IMR-90 (cell line): ENCODE measurements around the gene LRRTM4. TPM values are rescaled to one million over a fixed set of nuclear protein-coding genes. Genes with fewer than 3 reads are reported as not detected.

Source experiments
- ATAC-seq: fragments of 200-7000 bp; cut with Tn5 transposase; 2 replicates; pipeline ENCODE4 v1.9.1; 2020; ENCODE audit warnings: low read depth, mild to moderate bottlenecking, moderate library complexity
- BruUV-seq: library from RNA; stranded (reverse); fragments of 400-500 nt; replicated peaks from 2 replicates; lab custom pipeline; 2021; lab: Mats Ljungman, UMichigan
- CTCF ChIA-PET: fragments of 300-600 bp; formaldehyde crosslinking; extraction: SDS; loops from one replicate; lab custom pipeline; 2021; ENCODE audit warnings: antibody characterized with exemption; lab: Yijun Ruan, JAX
- POLR2A ChIA-PET: fragments of 300-600 bp; sonication (Branson Sonifier 250); formaldehyde crosslinking; loops from one replicate; lab custom pipeline; 2022; ENCODE audit warnings: antibody characterized with exemption; ENCODE audit not compliant: unreplicated experiment; lab: Charles Lee
- DNase-seq: peaks from one replicate; pipeline ENCODE4 v3.0.0; 2013
- H2AFZ ChIP-seq: replicated peaks from 2 replicates; pipeline ENCODE3; 2013; ENCODE audit warnings: low read length, mild to moderate bottlenecking; ENCODE audit not compliant: poor library complexity
- H2AK5ac ChIP-seq: 2 replicates; pipeline ENCODE4 v1.6.1; 2013; ENCODE audit warnings: low read depth, low read length, inconsistent platforms
- H2AK9ac ChIP-seq: replicated peaks from 2 replicates; pipeline ENCODE3; 2013; ENCODE audit warnings: mild to moderate bottlenecking, low read depth, low read length, moderate library complexity; ENCODE audit not compliant: poor library complexity
- H2BK120ac ChIP-seq: 2 replicates; pipeline ENCODE4 v1.6.1; 2013; ENCODE audit warnings: low read depth, low read length, inconsistent platforms
- H2BK15ac ChIP-seq: 3 replicates; pipeline ENCODE4 v1.6.1; 2013; ENCODE audit warnings: low read depth, low read length, inconsistent platforms
- H2BK20ac ChIP-seq: 2 replicates; pipeline ENCODE4 v1.6.1; 2013; ENCODE audit warnings: low read depth, mild to moderate bottlenecking, inconsistent platforms, low read length, moderate library complexity
- H2BK5ac ChIP-seq: 2 replicates; pipeline ENCODE4 v1.6.1; 2013; ENCODE audit warnings: mild to moderate bottlenecking, low read depth, low read length, inconsistent platforms; ENCODE audit not compliant: poor library complexity, severe bottlenecking
- H3K14ac ChIP-seq: replicated peaks from 2 replicates; pipeline ENCODE4 v1.6.1; 2013; ENCODE audit warnings: low read depth, low read length, inconsistent platforms
- H3K18ac ChIP-seq: 2 replicates; pipeline ENCODE4 v1.6.1; 2013; ENCODE audit warnings: low read depth, low read length, control low read depth
- H3K23ac ChIP-seq: 2 replicates; pipeline ENCODE4 v1.6.1; 2013; ENCODE audit warnings: low read depth, low read length, inconsistent platforms
- H3K27ac ChIP-seq: 2 replicates; pipeline ENCODE4 v1.5.1; 2013; ENCODE audit warnings: mild to moderate bottlenecking, control low read depth, low read length; ENCODE audit not compliant: insufficient read depth
- H3K27me3 ChIP-seq: 2 replicates; pipeline ENCODE4 v1.6.1; 2013; ENCODE audit warnings: low read length; ENCODE audit not compliant: control insufficient read depth, insufficient read depth
- H3K36me3 ChIP-seq: 2 replicates; pipeline ENCODE4 v1.6.1; 2013; ENCODE audit warnings: low read length, mixed read lengths; ENCODE audit not compliant: control insufficient read depth, insufficient read depth
- H3K4ac ChIP-seq: 2 replicates; pipeline ENCODE4 v1.6.1; 2013; ENCODE audit warnings: low read depth, low read length, inconsistent platforms
- H3K4me1 ChIP-seq: 2 replicates; pipeline ENCODE4 v1.6.1; 2013; ENCODE audit warnings: low read length, mixed read lengths; ENCODE audit not compliant: control insufficient read depth, insufficient read depth
- H3K4me2 ChIP-seq: 2 replicates; pipeline ENCODE4 v1.6.1; 2013; ENCODE audit warnings: low read depth, mild to moderate bottlenecking, control low read depth, low read length, moderate library complexity
- H3K4me3 ChIP-seq: 2 replicates; pipeline ENCODE4 v1.5.1; 2013; ENCODE audit warnings: low read depth, mild to moderate bottlenecking, control low read depth, low read length, moderate library complexity; ENCODE audit not compliant: insufficient read depth
- H3K56ac ChIP-seq: 2 replicates; pipeline ENCODE4 v1.6.1; 2013; ENCODE audit warnings: low read length, inconsistent platforms; ENCODE audit not compliant: insufficient read depth; ENCODE audit errors: extremely low read depth
- H3K79me1 ChIP-seq, 2 experiments: 2 replicates each; pipeline ENCODE4 v1.6.1; 2013; ENCODE audit warnings: low read length in 2 of 2, inconsistent platforms in 1 of 2, low read depth in 1 of 2
- H3K9ac ChIP-seq: 2 replicates; pipeline ENCODE4 v1.6.1; 2013; ENCODE audit warnings: low read depth, low read length, control low read depth
- H3K9me1 ChIP-seq: 2 replicates; pipeline ENCODE4 v1.6.1; 2013; ENCODE audit warnings: low read length, inconsistent platforms; ENCODE audit not compliant: insufficient read depth
- H3K9me3 ChIP-seq: 2 replicates; pipeline ENCODE4 v1.6.1; 2013; ENCODE audit warnings: low read length; ENCODE audit not compliant: control insufficient read depth, insufficient read depth
- H4K20me1 ChIP-seq: 2 replicates; pipeline ENCODE4 v1.6.1; 2013; ENCODE audit warnings: low read length, inconsistent platforms; ENCODE audit not compliant: insufficient read depth
- H4K5ac ChIP-seq: 2 replicates; pipeline ENCODE4 v1.6.1; 2013; ENCODE audit warnings: mild to moderate bottlenecking, low read depth, low read length, control low read depth
- H4K8ac ChIP-seq, 2 experiments: 2 replicates each; pipeline ENCODE4 v1.6.1; 2013; ENCODE audit warnings: low read depth in 2 of 2, low read length in 2 of 2, control low read depth in 1 of 2, inconsistent platforms in 1 of 2
- H4K91ac ChIP-seq: 2 replicates; pipeline ENCODE4 v1.6.1; 2013; ENCODE audit warnings: low read depth, low read length, inconsistent platforms; ENCODE audit not compliant: insufficient read depth
- BHLHE40 ChIP-seq: fragments of 150-350 bp; IDR thresholded peaks from 2 replicates; pipeline ENCODE4 v1.6.1; 2016; ENCODE audit warnings: mild to moderate bottlenecking, low read depth, low read length
- CEBPB ChIP-seq: IDR thresholded peaks from 2 replicates; pipeline ENCODE4 v1.6.1; 2012; ENCODE audit warnings: low read depth, low read length, improper control_type of control experiment
- CHD1 ChIP-seq: IDR thresholded peaks from 2 replicates; pipeline ENCODE4 v1.6.1; 2012; ENCODE audit warnings: low read depth, low read length, improper control_type of control experiment
- FOS ChIP-seq: fragments of 150-350 bp; IDR thresholded peaks from 2 replicates; pipeline ENCODE4 v1.6.1; 2016; ENCODE audit warnings: low read depth, low read length
- MAFK ChIP-seq: IDR thresholded peaks from 2 replicates; pipeline ENCODE4 v1.6.1; 2012; ENCODE audit warnings: low read depth, low read length, improper control_type of control experiment
- MAZ ChIP-seq: IDR thresholded peaks from 2 replicates; pipeline ENCODE4 v1.6.1; 2012; ENCODE audit warnings: low read depth, mild to moderate bottlenecking, low read length, improper control_type of control experiment, moderate library complexity, borderline replicate concordance
- MXI1 ChIP-seq: IDR thresholded peaks from 2 replicates; pipeline ENCODE4 v1.6.1; 2012; ENCODE audit warnings: low read depth, mild to moderate bottlenecking, low read length, moderate library complexity, borderline replicate concordance
- NFE2L2 ChIP-seq: fragments of 150-350 bp; IDR thresholded peaks from 2 replicates; pipeline ENCODE4 v1.6.1; 2016; ENCODE audit warnings: low read depth, mild to moderate bottlenecking, low read length
- POLR2A ChIP-seq: IDR thresholded peaks from 2 replicates; pipeline ENCODE4 v1.6.1; 2012; ENCODE audit warnings: mild to moderate bottlenecking, low read depth, low read length
- RAD21 ChIP-seq: IDR thresholded peaks from 2 replicates; pipeline ENCODE4 v1.6.1; 2012; ENCODE audit warnings: low read length, improper control_type of control experiment
- RCOR1 ChIP-seq: IDR thresholded peaks from 2 replicates; pipeline ENCODE4 v1.6.1; 2012; ENCODE audit warnings: mild to moderate bottlenecking, low read length, improper control_type of control experiment; ENCODE audit not compliant: insufficient replicate concordance
- RFX5 ChIP-seq: IDR thresholded peaks from 2 replicates; pipeline ENCODE4 v1.8.0; 2012; ENCODE audit warnings: low read depth, mild to moderate bottlenecking, low read length, moderate library complexity
- SMC3 ChIP-seq: fragments of 150-350 bp; IDR thresholded peaks from 2 replicates; pipeline ENCODE4 v1.6.1; 2016; ENCODE audit warnings: low read depth, mild to moderate bottlenecking, antibody characterized with exemption, low read length, moderate library complexity
- WGBS, 2 experiments: methylation state at CpG; one replicate each; pipeline versions ENCODE4 v1.1.5 to v1.1.7; 2013; ENCODE audit warnings: missing lambda C conversion rate in 2 of 2; ENCODE audit not compliant: insufficient read length in 1 of 2; ENCODE audit errors: extremely low coverage in 2 of 2; 5-methylcytosine and 5-hydroxymethylcytosine counted together
- dilution Hi-C: fragments of 300-500 bp; cut with HindIII; formaldehyde crosslinking; loops from one replicate; pipeline ENCODE4 v1.14.3; 2018; ENCODE audit warnings: low sequenced_read_pairs; ENCODE audit not compliant: unreplicated experiment
- in situ Hi-C: fragments of 300-500 bp; cut with MboI; formaldehyde crosslinking; loops from 3 replicates; pipeline ENCODE4 v1.14.3; 2019; ENCODE audit warnings: low sequenced_read_pairs, inconsistent platforms, mixed read lengths
- intact Hi-C: fragments of 100-400 bp; cut with micrococcal nuclease; formaldehyde crosslinking; loops from 2 replicates; pipeline ENCODE4 v1.10.0; 2022
- polyA plus RNA-seq, 3 experiments: library from polyadenylated mRNA; depleted of rRNA; stranded (reverse); fragments of >200 nt; gene quantifications; 2 replicates each; pipeline ENCODE4 v1.2.3, GENCODE V29; 2012; ENCODE audit warnings: low replicate concordance in 1 of 3
- total RNA-seq: library from RNA; depleted of rRNA; stranded (reverse); fragments of >200 nt; gene quantifications from 2 replicates; pipeline ENCODE4 v1.2.3, GENCODE V29; 2012
- TF ChIP-seq, protein P1 (sequence below): fragments of 150-350 bp; IDR thresholded peaks from 2 replicates; pipeline ENCODE4 v1.6.1; 2017; ENCODE audit warnings: mild to moderate bottlenecking, antibody characterized with exemption, low read length, low read depth
- TF ChIP-seq, protein P2 (sequence below): conservative IDR thresholded peaks from 2 replicates; pipeline ENCODE4 v1.5.1; 2012; ENCODE audit warnings: mild to moderate bottlenecking, low read depth, low read length, improper control_type of control experiment
- TF ChIP-seq, protein P3 (sequence below): fragments of 150-350 bp; IDR thresholded peaks from 2 replicates; pipeline ENCODE4 v1.6.1; 2016; ENCODE audit warnings: low read depth, mild to moderate bottlenecking, low read length, moderate library complexity, borderline replicate concordance

The LRRTM4 gene
- total and polyA plus RNA-seq, 2 of the 4 experiments (the other 2 are of a cell fraction): not detected

DNA sequence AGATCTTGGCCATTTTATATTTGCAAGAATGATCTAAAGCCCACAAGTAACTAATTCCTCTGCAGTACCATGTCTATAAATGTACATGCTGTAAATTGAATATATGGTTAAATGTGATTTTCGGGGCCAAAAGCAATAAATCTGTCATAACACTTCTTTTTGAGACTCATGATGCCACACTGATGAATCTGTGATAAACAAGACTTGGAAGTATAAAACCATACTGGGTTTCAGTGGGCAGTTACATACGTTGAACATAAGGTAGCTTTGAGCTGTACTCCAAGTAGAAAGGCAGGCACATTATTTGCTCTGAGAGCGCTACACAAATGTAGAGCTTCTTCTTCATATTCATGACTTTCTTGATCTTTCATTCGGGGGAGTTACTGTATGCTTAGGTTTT lies 792.2 kb downstream of the LRRTM4 start:
- Histone ChIP-seq H2AK5ac (no peak overlapping the region), H3K9me3 (0 out of 2 replicates have a peak, but pooled peaks cover 2% of the 10 kb centered on the region), H2BK15ac (no peak overlapping the region), H3K18ac (no peak overlapping the region), H3K14ac (no peak overlapping the region), H3K9me1 (no peaks in the 10 kb centered on the region), H3K4me2 (no peak overlapping the region), H2AK9ac (no peak overlapping the region), H4K20me1 (no peaks in the 10 kb centered on the region), H3K79me1 (no peaks in the 10 kb centered on the region), H3K56ac (no peak overlapping the region), H3K9ac (no peak overlapping the region), H3K27ac (no peak overlapping the region), H3K36me3 (no peaks in the 10 kb centered on the region), H4K8ac (no peak overlapping the region), H3K4ac (no peak overlapping the region), H4K5ac (no peak overlapping the region), H3K23ac (no peak overlapping the region), H2BK20ac (no peak overlapping the region), H2AFZ (no peak overlapping the region), H3K27me3 (no peaks in the 10 kb centered on the region), H3K4me3 (no peak overlapping the region), H3K4me1 (no peaks in the 10 kb centered on the region), H2BK5ac (no peak overlapping the region), H2BK120ac (no peak overlapping the region), H4K91ac (no peak overlapping the region)
- TF ChIP-seq RAD21 (no peak), POLR2A (no peak), SMC3 (no peak), BHLHE40 (no peak), NFE2L2 (no peak), CEBPB (no peak), MAFK (no peak), MXI1 (no peak), MAZ (no peak), FOS (no peak), RFX5 (no peak), RCOR1 (no peak), CHD1 (no peak)
- TF ChIP-seq, protein P1, sequence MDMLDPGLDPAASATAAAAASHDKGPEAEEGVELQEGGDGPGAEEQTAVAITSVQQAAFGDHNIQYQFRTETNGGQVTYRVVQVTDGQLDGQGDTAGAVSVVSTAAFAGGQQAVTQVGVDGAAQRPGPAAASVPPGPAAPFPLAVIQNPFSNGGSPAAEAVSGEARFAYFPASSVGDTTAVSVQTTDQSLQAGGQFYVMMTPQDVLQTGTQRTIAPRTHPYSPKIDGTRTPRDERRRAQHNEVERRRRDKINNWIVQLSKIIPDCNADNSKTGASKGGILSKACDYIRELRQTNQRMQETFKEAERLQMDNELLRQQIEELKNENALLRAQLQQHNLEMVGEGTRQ: no peak
- TF ChIP-seq, protein P2, sequence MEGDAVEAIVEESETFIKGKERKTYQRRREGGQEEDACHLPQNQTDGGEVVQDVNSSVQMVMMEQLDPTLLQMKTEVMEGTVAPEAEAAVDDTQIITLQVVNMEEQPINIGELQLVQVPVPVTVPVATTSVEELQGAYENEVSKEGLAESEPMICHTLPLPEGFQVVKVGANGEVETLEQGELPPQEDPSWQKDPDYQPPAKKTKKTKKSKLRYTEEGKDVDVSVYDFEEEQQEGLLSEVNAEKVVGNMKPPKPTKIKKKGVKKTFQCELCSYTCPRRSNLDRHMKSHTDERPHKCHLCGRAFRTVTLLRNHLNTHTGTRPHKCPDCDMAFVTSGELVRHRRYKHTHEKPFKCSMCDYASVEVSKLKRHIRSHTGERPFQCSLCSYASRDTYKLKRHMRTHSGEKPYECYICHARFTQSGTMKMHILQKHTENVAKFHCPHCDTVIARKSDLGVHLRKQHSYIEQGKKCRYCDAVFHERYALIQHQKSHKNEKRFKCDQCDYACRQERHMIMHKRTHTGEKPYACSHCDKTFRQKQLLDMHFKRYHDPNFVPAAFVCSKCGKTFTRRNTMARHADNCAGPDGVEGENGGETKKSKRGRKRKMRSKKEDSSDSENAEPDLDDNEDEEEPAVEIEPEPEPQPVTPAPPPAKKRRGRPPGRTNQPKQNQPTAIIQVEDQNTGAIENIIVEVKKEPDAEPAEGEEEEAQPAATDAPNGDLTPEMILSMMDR: no peak
- TF ChIP-seq, protein P3, sequence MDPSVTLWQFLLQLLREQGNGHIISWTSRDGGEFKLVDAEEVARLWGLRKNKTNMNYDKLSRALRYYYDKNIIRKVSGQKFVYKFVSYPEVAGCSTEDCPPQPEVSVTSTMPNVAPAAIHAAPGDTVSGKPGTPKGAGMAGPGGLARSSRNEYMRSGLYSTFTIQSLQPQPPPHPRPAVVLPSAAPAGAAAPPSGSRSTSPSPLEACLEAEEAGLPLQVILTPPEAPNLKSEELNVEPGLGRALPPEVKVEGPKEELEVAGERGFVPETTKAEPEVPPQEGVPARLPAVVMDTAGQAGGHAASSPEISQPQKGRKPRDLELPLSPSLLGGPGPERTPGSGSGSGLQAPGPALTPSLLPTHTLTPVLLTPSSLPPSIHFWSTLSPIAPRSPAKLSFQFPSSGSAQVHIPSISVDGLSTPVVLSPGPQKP: no peak
- dilution Hi-C loops (no loop called here), in situ Hi-C loops (no loop called here), intact Hi-C loops (no loop called here)
- 40% methylated on average over 1 of the region's 4 CpGs; no CpG with 5 or more reads in 1 of the 2 experiments for WGBS, 2 experiments
- POLR2A ChIA-PET: no interaction called here
- no peak for ATAC-seq
- no peak for DNase-seq
- BruUV-seq: no TSS peak
- CTCF ChIA-PET: no interaction called here
